HG03354 (cell line): ENCODE data around the gene ZNF112.
"Not testable (repeated sequence)": the region's sequence is repeated elsewhere in the genome, so short reads cannot be mapped to it uniquely, and the experiment has no call there.

Experiments used
- ATAC-seq: cut with Tn5 transposase; IDR thresholded peaks from one replicate; pipeline ENCODE4 v1.9.1; 2021; ENCODE audit warnings: mild to moderate bottlenecking; ENCODE audit not compliant: unreplicated experiment, poor library complexity, severe bottlenecking

Gene ZNF112

DNA sequence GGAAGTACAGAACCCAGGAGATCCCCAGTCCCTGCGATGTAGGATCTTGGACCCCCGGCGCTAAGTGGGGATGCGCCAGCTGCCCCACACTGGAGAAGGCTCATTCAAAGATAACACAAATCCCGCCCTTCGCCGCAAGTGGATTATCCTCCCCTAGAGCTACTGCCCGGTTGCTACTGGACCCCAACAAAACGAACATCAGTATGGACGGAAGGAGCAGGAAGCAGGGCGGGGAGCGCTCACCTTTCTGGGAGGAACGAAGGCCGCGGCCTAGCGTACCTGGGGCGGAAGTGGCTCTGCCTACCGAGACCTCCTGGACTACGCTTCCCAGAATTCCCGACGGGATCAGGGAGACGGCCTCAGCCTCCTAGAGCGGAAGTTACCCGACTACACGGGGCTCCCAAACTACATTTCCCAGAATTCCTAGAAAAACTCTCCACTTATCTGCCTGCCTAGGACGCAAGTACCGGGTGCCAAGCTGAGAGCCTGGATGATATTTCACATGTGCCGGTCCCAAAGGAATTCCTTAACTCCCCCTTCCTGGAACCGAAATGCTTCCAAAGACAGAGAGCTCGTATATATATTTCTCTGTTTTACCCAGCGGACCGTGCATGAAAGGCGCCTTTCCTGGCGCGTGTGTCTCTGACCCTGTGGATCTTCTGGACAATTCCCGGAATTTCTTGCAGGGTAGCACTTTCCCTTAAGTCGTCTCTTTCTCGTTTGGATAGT, at the start of gene ZNF112:
TSS of gene ZNF112 (minus strand) at position 298 of the 729 bp plus-strand sequence. CDS start 16,141 bp downstream, outside the sequence.
- no peak for ATAC-seq

DNA sequence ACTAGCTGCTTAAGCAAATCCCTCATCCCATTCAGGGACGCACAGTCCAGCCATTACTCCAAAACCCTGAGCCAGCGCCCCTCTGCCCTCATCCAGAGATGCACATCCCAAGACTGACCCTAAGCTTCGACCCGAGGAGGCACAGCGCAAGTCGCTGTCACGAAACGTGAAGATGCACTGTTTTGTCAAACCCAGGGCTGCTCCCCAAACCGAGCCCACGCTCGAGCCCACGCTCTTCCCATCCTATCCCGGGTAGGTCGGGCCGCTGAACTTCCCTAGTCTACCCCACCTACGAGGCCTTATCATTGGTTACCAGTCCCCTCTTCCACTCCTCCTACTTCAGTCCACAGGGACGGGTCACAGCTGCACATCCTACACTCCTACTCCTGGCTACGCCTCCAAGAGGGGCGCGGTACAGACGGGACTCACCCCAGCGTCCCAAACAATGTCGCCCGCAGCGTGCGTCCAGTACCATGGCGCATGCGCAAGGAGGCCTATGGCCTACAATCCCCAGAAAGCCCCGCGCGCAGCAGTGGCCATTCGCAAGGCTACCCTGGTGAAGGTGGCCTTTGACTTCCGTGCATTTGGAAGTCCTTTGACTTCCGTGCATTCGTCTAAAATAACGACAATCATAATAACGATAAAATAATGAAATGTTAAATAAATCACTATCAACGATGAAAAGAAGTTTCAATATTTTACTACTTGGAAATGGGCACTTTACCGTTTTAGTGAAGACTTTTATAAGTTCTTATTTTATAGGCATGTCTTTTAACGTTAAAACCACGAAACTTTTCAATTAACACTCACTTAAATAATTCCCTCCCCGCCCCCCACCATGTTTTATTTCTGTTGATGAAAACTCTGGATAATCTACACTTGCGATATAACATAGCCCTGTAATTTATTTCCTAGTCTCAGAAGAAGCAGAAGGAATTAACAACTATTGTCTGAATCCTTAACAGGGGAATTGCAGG, 44.9 kb upstream of the ZNF112 start, which contains the start of gene ZNF285:
TSS of gene ZNF285 (minus strand) at position 470 of the 977 bp plus-strand sequence. CDS start 4,395 bp downstream, outside the sequence.
- peak; percentile 86 for ATAC-seq

DNA sequence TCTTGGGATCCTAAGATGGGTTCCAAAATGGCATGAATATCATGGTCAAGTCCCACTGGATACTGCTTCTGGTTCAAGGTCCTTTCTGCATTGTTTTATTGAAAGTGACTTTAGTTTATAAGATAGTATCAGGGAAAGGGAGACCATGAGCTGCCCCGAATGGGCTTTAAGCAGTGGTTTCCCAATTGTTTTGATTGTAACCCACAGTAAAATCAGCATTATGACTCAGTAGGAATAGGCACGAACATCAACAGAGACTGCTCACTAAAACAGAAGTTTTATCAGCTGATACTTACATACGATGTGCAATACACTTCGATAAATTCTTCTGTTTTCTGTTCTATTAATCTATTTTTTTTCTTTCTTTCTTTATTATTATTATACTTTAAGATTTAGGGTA, 32.8 kb upstream of the ZNF112 start:
- not testable (repeated sequence) for ATAC-seq

DNA sequence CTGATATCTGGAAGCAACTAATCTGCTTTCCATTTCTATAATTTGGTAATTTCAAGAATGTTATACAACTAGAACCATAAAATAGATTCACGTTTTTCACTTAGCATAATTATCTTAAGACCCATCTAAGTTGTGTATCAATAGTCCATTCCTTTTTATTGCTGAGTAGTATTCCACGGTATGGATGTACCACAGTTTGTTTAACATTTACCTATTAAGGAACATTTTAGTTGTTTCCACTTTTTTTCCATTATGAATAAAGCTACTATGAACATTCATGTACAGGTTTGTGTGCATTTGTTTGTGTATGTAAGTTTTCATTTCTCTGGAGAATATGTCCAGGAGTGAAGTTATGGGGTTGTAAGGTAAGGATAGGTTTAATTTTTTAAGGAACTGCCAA, 18.3 kb upstream of the ZNF112 start:
- no peak for ATAC-seq

DNA sequence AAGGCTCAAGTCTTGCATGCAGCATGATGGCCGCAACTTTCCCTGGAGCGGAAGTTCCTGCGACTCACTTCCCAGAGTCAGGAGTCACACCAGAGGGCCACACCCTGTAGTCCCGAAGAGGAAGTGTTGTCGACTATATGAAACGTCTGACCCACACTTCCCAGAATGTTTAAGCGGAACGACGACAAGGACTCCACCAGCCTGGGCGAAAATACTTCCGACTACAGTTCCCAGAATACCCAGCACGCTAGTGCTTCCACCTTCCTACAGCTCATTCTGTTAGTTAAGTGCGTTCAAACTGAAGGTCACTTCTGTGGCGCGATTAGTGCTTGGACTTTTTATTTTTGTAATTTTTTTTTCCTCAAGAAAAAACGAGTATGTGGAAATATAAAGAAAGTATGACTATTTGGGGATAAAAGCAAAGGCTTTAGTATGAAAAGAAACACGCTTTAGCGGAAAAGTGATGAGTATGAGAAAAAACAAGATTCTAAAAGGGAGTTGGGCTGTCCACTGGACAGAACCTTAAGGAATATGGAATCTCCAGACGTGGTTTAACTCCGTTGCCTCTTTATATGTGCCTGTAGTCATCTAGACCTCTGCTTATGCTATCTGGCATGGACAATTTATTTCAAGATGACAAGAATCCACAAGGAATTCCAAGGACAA, 15.5 kb upstream of the ZNF112 start:
- ATAC-seq: no peak

DNA sequence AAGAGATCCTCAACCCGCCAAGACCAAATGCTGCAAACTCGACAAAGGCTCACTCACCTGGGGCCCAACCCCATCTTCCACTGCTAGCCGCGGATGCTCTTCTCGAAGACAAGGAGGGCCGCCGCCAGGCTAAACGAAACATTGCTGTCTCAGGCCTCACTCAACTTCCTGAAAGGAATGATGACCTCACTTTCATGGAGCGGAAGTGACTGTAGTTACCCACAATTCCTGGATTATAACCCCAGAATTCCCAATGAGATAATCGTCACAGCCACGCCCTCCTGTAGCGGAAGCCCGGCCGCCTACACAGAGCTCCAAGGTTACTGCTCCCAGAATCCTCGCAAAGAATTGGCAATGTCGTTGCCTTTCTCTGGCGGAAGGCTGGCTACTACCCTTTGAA, 10.5 kb upstream of the ZNF112 start:
- no peak for ATAC-seq

DNA sequence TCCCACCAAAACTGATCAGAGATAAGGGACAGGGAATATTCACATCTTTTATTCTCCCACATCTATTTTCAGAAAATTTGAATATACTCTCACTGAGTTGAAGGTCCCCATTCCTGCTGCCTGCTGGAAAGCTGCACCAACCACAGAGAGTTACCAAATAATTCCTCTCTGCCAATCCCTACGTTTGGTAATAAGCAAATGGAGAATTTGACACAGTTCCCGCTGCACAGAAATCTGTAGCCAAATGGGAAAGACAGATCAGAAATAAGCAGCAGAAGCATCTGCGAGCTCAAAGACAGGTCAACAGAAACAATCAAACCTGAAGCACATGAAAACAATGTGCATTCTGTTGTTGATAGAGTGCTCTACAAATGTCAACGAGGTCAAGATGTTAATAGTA, 9.9 kb downstream of the ZNF112 start:
- ATAC-seq: no peak

DNA sequence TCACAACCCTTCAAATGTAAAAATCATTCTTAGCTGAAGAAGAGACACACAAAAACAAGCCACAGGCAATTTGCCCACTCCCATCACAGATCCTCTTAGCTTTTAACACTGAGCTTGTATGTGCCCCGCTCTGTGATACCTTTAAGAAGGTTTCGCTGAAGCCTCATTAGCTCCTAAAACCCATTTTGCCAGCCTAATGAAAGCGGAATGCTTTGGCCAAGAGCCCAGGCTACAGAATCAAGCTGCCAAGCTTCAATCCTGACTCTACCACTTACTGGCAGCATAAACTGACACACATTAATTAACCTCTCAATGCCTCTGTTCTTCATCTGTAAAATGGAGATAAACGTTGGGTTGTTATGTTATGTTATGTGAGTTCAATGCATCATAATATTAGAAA, 10.5 kb downstream of the ZNF112 start:
- no peak for ATAC-seq

DNA sequence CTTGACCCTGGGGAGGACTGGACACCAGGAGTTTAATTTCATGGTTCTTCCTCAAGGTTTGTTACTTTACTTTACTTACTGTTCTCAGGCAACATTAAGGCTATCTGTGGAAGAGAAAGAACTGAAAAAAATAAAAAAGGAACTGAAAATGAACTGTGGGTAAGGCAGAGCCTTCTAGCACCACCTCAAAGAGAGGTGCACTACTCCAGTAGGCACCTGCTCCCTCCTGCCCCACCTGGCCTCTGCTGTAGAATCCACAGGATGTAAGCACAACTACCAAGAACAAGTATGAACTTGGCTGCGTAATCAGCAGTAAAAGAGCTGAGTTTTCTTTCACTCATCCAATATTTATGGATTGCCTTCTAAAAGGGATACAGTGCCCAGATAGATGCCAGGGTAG, 12.2 kb downstream of the ZNF112 start:
- no peak for ATAC-seq

DNA sequence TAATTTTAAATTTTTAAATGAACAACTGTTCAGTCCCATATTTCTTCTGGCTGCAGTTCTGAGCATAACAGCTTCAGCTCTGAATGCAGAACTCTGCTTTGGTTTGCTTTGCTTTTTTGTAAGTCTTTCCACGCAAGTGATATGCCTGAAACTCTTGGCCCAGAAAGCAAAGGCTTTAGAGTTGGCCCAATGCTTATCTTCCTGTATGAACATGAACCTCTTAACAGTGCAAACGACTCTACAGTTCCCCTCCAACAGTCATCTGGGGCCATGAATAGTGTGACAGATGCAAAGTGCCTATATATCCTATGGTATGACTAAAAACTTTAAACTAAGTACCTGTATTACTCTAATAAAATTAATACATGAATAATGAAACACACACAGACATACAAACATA, 14.7 kb downstream of the ZNF112 start:
- no peak for ATAC-seq

DNA sequence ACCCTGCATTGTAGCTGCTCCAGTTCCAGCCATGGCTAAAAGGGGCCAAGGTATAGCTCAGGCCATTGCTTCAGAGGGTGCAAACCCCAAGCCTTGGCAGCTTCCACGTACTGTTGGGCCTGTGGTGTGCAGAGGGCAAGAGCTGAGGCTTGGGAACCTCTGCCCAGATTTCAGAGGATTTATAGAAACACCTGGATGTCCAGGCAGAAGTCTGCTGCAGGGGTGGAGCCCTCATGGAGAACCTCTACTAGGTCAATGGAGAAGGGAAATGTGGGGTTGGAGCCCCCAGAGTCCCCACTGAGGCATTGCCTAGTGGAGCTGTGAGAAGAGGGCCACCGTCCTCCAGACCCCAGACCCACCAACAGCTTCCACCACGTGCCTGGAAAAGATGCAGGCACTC, 21.8 kb downstream of the ZNF112 start:
- ATAC-seq: not testable (repeated sequence)

DNA sequence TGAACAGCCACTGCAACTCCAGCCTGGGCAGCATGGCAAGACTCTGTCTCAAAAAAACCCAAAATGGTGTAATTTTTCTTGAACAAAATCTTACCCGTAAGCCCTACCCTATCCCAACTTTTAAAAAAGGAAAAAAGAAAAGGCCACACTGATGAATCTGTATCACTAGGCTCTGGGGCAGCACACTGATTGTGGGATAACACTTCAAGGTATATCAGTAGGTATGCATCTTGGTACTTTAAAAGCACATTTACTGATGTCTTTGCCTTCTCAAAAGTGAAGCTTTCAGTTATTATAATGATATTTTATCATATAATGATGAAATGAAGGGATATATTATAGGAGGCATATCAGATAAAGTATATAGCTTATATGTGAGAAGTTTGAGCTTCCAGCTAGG, 24.3 kb downstream of the ZNF112 start:
- ATAC-seq: no peak

DNA sequence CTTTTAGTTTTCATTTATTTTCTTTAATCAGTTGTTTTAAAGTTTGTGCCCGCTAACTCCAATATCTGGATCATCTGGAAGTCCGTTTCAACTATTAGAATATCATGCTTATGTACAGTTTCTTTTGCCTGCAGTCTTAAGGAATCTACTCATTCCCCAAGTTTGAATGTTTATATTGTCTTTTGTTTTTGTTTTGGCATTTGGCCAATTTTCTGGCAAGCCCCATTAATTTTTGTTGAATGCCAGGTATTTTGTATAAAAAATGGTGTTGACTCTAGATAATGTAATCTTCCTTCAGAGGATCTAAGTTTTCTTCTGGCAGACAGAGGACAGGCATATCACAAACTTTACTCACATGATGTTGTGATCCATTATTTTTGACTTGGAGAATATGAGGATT, 40.6 kb downstream of the ZNF112 start:
- ATAC-seq: no peak

DNA sequence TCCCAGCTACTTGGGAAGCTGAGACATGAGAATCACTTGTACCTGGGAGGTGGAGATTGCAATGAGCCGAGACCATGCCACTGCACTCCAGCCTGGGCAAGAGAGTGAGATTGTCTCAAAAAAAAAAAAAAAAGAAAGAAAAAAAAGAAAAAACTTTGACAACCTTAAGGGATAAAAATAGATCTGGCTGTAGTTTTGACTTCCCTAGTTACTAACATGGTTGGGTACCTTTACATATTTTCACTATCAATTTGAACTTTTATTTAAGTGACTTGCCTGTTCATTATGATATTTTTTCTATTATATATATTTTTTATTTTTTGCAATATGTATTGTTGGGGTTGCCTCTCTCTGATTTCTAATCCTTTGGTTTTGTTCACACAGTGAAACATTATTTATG, 43.2 kb downstream of the ZNF112 start:
- no peak for ATAC-seq

DNA sequence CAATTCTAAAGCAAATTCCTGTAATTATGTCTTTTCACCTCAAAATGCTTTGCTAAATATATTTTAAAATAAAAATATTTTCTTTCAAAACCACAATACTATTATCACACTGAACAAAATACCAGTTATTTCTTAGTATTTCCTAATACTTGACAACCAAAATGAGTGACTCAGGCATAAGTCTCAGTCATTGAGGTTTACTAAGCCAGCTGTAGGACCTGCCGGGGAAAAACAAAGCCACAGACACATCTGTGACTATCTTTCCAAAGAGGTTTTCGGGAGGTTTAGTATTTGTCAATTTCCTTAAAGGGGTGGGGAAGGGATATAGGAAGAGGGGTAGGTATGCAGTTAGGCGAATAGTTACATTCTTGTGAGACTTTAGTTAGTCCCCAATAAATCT, 48.5 kb downstream of the ZNF112 start:
- no peak for ATAC-seq

DNA sequence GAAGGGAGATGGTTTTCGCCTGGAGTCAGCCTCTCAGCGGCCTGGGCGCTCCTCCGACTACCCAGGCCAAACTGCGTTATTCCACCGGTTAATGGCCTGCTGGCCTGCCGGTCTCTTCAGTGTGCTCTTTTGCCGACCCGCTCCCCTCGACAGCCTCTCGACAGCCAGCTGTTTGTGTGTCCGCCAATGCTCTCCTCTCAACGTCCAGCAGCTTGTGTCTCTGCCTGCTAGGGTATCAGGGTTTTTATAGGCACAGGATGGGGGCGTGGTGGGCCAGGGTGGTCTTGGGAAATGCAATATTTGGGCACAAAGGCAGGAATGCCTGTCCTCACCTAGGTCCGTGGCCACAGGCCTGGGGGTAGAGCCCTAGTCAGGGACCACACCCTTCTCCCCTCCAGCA, 50.2 kb downstream of the ZNF112 start:
- ATAC-seq: no peak

DNA sequence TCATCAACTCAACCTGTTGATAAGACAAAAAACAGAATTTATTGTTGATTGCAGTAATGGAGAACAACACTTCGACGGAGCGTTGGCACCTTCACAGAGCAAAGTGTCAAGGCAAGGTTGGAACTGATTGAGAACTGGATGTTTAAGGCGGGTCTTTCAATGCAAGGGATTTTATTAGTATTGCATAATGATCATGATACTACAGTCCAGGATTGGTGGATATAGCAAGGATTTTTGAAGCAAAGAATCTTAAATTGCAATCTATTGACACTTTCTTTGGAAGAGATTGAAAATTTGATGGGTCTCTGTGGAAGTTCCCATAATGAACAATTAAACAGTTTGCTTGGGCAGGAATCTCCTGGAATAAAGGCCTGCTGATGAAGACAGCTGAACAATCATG, 51.0 kb downstream of the ZNF112 start:
- ATAC-seq: no peak

DNA sequence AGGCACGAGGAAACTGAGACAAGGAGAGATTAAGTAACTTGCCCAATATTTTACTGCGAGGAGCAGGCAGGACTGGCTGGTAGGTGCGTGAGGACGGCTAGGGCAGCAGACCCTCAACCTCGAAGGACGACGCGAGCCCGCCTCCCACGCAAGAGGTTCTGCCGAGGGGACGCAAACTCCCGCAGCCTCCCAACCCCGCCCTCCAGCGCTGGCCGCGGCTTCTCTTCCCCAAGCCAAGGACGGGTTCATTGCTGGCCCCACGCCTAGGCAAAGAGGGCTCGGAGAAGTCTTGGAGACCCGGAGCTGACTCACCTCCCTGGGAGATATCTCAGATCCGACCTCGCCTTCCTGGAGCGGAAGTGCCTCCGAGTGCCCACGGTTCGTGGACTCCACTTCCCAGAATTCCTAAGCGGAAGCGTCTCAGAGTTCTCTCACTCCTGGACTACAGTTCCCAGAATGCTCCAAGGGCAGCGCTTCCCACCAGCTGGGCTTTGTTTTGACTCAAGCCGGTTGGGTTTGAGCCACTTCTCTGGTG, 51.8 kb downstream of the ZNF112 start, which contains the start of gene ZNF235:
TSS of gene ZNF235 (minus strand) at position 367 of the 535 bp plus-strand sequence. CDS start 1,621 bp downstream, outside the sequence.
- ATAC-seq: peak; percentile 92

DNA sequence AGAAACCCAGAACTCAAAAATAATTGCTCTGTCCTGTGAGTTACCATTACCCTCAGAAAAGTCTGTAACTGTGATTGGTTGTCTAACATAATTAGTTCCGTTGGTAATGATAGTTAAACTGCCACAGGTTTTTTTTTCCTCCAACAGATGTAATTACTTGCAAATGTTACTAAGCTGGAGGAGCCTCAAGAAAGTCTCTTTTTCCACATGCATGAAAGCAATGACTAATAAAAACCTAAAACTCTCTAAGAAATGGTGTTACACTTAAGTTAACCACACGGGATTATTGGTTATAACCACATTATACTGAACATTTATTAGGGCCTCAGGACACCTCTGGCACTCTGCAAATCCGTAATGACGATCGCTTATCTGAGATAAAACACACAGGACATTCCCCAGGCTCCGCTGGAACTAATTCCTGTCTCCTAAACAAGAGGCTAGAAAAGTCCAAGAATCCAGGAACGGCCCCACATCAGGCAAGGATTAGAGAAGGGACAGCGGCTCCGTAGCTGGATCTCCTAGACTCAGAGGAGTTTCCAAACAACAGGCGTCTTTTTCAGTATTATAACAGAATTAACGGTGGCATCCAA, 52.4 kb downstream of the ZNF112 start:
- ATAC-seq: peak; percentile 32
